WTC11 (cell line): Measurements from ENCODE around the gene PTEN. TPM values are rescaled to one million over a fixed set of nuclear protein-coding genes. Genes with fewer than 3 reads are reported as not detected.

ENCODE experiments used
- ATAC-seq: fragments of 200-7000 bp; cut with Tn5 transposase; 2 replicates; pipeline ENCODE4 v1.10.0; 2021; ENCODE audit warnings: mild to moderate bottlenecking, moderate library complexity
- CTCF ChIA-PET: fragments of 300-600 bp; sonication (Branson Sonifier 250); formaldehyde crosslinking; loops from one replicate; lab custom pipeline; 2021; ENCODE audit warnings: antibody characterized with exemption; lab: Charles Lee
- POLR2A ChIA-PET: fragments of 350-600 bp; sonication (Branson Sonifier 250); formaldehyde crosslinking; loops from one replicate; lab custom pipeline; 2021; ENCODE audit warnings: antibody characterized with exemption; lab: Charles Lee
- DNase-seq: peaks from one replicate; pipeline ENCODE4 v3.0.0; 2021; ENCODE audit warnings: low spot score
- H3K27ac Mint-ChIP-seq: 2 replicates; pipeline ENCODE4 v1.8.0; 2021; ENCODE audit warnings: mixed read lengths
- H3K27me3 Mint-ChIP-seq: 2 replicates; pipeline ENCODE4 v1.8.0; 2021; ENCODE audit warnings: low read depth, mild to moderate bottlenecking, moderate library complexity, mixed read lengths
- H3K36me3 Mint-ChIP-seq: 2 replicates; pipeline ENCODE4 v1.8.0; 2021; ENCODE audit warnings: mixed read lengths
- H3K4me1 Mint-ChIP-seq: 2 replicates; pipeline ENCODE4 v1.8.0; 2022; ENCODE audit warnings: mixed read lengths
- H3K4me3 Mint-ChIP-seq: 2 replicates; pipeline ENCODE4 v1.8.0; 2021; ENCODE audit warnings: mild to moderate bottlenecking, moderate library complexity, mixed read lengths
- H3K9me3 Mint-ChIP-seq: 2 replicates; pipeline ENCODE4 v1.8.0; 2021; ENCODE audit warnings: mixed read lengths
- GABPB1 ChIP-seq: sonication (generic); formaldehyde crosslinking; IDR thresholded peaks from 2 replicates; pipeline ENCODE4 v1.8.1; 2023; ENCODE audit warnings: mild to moderate bottlenecking, missing genetic modification reagents
- GRHL2 ChIP-seq: fragments of 250-450 bp; sonication (Bioruptor Pico); IDR thresholded peaks from 2 replicates; pipeline ENCODE4 v1.8.0; 2022; ENCODE audit warnings: mild to moderate bottlenecking, moderate library complexity; ENCODE audit not compliant: insufficient replicate concordance, severe bottlenecking
- OVOL2 ChIP-seq: fragments of 250-450 bp; sonication (Bioruptor Pico); IDR thresholded peaks from 2 replicates; pipeline ENCODE4 v1.9.0; 2021; ENCODE audit warnings: mild to moderate bottlenecking, borderline replicate concordance
- RELA ChIP-seq: sonication (generic); formaldehyde crosslinking; IDR thresholded peaks from 2 replicates; pipeline ENCODE4 v1.8.1; 2022; ENCODE audit warnings: missing genetic modification reagents, mild to moderate bottlenecking, borderline replicate concordance
- ZBTB21 ChIP-seq: sonication (generic); formaldehyde crosslinking; IDR thresholded peaks from 2 replicates; pipeline ENCODE4 v1.8.1; 2023; ENCODE audit warnings: mild to moderate bottlenecking, missing genetic modification reagents, borderline replicate concordance
- total RNA-seq: library from RNA; stranded (reverse); gene quantifications from 3 replicates; pipeline ENCODE4 v1.2.3, GENCODE V29; 2021
- TF ChIP-seq, protein P1 (sequence below): sonication (generic); formaldehyde crosslinking; IDR thresholded peaks from 2 replicates; pipeline ENCODE4 v1.8.0; 2022; ENCODE audit warnings: missing genetic modification reagents
- TF ChIP-seq, protein P2 (sequence below): sonication (generic); formaldehyde crosslinking; IDR thresholded peaks from 2 replicates; pipeline ENCODE4 v1.8.1; 2023; ENCODE audit warnings: mild to moderate bottlenecking, missing genetic modification reagents, borderline replicate concordance
- TF ChIP-seq, protein P3 (sequence below): fragments of 250-450 bp; sonication (Bioruptor Pico); IDR thresholded peaks from 2 replicates; pipeline ENCODE4 v1.8.0; 2021; ENCODE audit warnings: mild to moderate bottlenecking
- TF ChIP-seq, protein P4 (sequence below): sonication (generic); formaldehyde crosslinking; conservative IDR thresholded peaks from 2 replicates; pipeline ENCODE4 v1.8.1; 2023; ENCODE audit warnings: mild to moderate bottlenecking, low read depth, missing genetic modification reagents, moderate library complexity
- TF ChIP-seq, protein P5 (sequence below): fragments of 250-450 bp; sonication (Bioruptor Pico); IDR thresholded peaks from 2 replicates; pipeline ENCODE4 v1.9.0; 2021; ENCODE audit warnings: mild to moderate bottlenecking
- TF ChIP-seq, protein P6 (sequence below): sonication (generic); formaldehyde crosslinking; conservative IDR thresholded peaks from 2 replicates; pipeline ENCODE4 v1.8.1; 2022; ENCODE audit warnings: mild to moderate bottlenecking, missing genetic modification reagents

The PTEN gene
- total RNA-seq, 1 experiment from 2014 or later: 54.2 TPM

DNA sequence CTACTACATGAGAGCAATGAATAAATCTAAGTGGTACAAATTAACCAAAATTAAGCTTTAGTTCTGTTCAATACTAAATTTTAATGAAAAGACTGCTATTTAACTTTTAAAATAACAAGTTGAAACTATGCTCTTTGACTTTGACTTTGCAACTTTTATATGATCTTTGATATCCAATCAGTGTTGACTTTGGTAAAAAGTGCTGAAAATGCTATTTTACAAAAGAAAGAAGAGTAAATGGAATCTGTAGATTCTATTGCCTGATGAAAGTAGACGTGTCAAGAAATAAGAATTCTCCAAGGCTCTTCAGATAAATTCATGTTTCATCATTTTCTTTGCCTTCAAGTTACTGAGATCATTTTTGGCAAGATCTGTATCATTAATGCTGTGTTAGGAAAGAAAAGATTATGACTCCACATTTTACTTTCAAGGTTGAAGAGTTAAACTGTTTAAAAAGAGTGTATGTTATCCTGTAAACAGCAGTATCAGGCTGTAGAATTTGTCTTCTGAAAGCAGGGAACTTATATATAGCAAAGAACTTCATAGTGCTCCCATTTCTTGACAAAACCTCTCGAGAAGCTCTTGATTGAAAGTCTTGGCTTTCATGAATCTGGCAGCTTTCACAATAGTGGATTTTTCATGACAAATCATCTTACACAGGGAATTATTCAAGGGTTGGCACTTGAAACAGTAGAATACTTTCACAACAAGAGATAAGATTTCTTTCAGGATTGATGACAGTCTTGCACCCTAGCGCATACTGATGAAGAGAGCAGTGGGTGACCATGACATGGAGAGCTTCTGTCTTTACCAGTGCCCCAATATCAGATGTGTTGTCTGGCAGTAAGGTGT is 72.1 kb downstream of the PTEN start (continued):
- TF ChIP-seq, protein P1, sequence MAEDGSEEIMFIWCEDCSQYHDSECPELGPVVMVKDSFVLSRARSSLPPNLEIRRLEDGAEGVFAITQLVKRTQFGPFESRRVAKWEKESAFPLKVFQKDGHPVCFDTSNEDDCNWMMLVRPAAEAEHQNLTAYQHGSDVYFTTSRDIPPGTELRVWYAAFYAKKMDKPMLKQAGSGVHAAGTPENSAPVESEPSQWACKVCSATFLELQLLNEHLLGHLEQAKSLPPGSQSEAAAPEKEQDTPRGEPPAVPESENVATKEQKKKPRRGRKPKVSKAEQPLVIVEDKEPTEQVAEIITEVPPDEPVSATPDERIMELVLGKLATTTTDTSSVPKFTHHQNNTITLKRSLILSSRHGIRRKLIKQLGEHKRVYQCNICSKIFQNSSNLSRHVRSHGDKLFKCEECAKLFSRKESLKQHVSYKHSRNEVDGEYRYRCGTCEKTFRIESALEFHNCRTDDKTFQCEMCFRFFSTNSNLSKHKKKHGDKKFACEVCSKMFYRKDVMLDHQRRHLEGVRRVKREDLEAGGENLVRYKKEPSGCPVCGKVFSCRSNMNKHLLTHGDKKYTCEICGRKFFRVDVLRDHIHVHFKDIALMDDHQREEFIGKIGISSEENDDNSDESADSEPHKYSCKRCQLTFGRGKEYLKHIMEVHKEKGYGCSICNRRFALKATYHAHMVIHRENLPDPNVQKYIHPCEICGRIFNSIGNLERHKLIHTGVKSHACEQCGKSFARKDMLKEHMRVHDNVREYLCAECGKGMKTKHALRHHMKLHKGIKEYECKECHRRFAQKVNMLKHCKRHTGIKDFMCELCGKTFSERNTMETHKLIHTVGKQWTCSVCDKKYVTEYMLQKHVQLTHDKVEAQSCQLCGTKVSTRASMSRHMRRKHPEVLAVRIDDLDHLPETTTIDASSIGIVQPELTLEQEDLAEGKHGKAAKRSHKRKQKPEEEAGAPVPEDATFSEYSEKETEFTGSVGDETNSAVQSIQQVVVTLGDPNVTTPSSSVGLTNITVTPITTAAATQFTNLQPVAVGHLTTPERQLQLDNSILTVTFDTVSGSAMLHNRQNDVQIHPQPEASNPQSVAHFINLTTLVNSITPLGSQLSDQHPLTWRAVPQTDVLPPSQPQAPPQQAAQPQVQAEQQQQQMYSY (CRISPR knock-in tag): no peak
- no peak for TF ChIP-seq GABPB1

DNA sequence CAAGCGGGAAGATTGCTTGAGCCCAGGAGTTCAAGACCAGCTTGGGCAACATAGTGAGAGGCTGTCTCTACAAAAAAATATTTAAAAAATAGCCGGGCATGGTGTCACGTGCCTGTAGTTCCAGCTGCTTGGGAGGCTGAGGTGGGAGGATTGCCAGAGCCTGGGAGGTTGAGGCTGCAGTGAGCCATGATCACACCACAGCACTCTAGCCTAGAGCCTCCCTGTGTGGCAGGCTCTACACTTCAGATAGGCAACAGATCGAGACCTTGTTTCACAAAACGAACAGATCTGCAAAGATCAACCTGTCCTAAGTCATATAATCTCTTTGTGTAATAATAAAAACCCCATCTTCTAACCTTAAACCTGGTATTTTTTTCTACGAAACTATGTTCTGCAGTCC is 76.8 kb downstream of the PTEN start:
- H3K9me3 Mint-ChIP-seq: no peaks in the 10 kb centered on the region
- no peak overlapping the region for H3K4me3 Mint-ChIP-seq
- CTCF ChIA-PET: no interaction called here
- H3K27me3 Mint-ChIP-seq: no peaks in the 10 kb centered on the region
- POLR2A ChIA-PET: no interaction called here
- no peak for TF ChIP-seq RELA (CRISPR knock-in tag)
- TF ChIP-seq ZBTB21 (CRISPR knock-in tag): no peak
- TF ChIP-seq, protein P2, sequence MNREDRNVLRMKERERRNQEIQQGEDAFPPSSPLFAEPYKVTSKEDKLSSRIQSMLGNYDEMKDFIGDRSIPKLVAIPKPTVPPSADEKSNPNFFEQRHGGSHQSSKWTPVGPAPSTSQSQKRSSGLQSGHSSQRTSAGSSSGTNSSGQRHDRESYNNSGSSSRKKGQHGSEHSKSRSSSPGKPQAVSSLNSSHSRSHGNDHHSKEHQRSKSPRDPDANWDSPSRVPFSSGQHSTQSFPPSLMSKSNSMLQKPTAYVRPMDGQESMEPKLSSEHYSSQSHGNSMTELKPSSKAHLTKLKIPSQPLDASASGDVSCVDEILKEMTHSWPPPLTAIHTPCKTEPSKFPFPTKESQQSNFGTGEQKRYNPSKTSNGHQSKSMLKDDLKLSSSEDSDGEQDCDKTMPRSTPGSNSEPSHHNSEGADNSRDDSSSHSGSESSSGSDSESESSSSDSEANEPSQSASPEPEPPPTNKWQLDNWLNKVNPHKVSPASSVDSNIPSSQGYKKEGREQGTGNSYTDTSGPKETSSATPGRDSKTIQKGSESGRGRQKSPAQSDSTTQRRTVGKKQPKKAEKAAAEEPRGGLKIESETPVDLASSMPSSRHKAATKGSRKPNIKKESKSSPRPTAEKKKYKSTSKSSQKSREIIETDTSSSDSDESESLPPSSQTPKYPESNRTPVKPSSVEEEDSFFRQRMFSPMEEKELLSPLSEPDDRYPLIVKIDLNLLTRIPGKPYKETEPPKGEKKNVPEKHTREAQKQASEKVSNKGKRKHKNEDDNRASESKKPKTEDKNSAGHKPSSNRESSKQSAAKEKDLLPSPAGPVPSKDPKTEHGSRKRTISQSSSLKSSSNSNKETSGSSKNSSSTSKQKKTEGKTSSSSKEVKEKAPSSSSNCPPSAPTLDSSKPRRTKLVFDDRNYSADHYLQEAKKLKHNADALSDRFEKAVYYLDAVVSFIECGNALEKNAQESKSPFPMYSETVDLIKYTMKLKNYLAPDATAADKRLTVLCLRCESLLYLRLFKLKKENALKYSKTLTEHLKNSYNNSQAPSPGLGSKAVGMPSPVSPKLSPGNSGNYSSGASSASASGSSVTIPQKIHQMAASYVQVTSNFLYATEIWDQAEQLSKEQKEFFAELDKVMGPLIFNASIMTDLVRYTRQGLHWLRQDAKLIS (CRISPR knock-in tag): no peak
- TF ChIP-seq, protein P3, sequence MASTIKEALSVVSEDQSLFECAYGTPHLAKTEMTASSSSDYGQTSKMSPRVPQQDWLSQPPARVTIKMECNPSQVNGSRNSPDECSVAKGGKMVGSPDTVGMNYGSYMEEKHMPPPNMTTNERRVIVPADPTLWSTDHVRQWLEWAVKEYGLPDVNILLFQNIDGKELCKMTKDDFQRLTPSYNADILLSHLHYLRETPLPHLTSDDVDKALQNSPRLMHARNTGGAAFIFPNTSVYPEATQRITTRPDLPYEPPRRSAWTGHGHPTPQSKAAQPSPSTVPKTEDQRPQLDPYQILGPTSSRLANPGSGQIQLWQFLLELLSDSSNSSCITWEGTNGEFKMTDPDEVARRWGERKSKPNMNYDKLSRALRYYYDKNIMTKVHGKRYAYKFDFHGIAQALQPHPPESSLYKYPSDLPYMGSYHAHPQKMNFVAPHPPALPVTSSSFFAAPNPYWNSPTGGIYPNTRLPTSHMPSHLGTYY (CRISPR knock-in tag): no peak
- TF ChIP-seq GRHL2 (CRISPR knock-in tag): no peak
- TF ChIP-seq, protein P4, sequence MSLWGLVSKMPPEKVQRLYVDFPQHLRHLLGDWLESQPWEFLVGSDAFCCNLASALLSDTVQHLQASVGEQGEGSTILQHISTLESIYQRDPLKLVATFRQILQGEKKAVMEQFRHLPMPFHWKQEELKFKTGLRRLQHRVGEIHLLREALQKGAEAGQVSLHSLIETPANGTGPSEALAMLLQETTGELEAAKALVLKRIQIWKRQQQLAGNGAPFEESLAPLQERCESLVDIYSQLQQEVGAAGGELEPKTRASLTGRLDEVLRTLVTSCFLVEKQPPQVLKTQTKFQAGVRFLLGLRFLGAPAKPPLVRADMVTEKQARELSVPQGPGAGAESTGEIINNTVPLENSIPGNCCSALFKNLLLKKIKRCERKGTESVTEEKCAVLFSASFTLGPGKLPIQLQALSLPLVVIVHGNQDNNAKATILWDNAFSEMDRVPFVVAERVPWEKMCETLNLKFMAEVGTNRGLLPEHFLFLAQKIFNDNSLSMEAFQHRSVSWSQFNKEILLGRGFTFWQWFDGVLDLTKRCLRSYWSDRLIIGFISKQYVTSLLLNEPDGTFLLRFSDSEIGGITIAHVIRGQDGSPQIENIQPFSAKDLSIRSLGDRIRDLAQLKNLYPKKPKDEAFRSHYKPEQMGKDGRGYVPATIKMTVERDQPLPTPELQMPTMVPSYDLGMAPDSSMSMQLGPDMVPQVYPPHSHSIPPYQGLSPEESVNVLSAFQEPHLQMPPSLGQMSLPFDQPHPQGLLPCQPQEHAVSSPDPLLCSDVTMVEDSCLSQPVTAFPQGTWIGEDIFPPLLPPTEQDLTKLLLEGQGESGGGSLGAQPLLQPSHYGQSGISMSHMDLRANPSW (CRISPR knock-in tag): no peak
- TF ChIP-seq, protein P5, sequence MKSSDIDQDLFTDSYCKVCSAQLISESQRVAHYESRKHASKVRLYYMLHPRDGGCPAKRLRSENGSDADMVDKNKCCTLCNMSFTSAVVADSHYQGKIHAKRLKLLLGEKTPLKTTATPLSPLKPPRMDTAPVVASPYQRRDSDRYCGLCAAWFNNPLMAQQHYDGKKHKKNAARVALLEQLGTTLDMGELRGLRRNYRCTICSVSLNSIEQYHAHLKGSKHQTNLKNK: no peak
- no peak for TF ChIP-seq OVOL2
- TF ChIP-seq, protein P6, sequence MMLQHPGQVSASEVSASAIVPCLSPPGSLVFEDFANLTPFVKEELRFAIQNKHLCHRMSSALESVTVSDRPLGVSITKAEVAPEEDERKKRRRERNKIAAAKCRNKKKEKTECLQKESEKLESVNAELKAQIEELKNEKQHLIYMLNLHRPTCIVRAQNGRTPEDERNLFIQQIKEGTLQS (CRISPR knock-in tag): no peak
- H3K4me1 Mint-ChIP-seq: peaks cover 49% of the 10 kb centered on the region
- no peak overlapping the region for H3K27ac Mint-ChIP-seq
- peaks cover 6% of the 10 kb centered on the region for H3K36me3 Mint-ChIP-seq
- no peak for ATAC-seq
- DNase-seq: no peak
